HG02642 (cell line): Measurements from ENCODE around the gene RHOJ.
"Not testable (repeated sequence)": the region's sequence is repeated elsewhere in the genome, so short reads cannot be mapped to it uniquely, and the experiment has no call there.

Experiments used
- ATAC-seq: cut with Tn5 transposase; IDR thresholded peaks from one replicate; pipeline ENCODE4 v1.9.1; 2021; ENCODE audit warnings: mild to moderate bottlenecking; ENCODE audit not compliant: unreplicated experiment, poor library complexity

The RHOJ gene

DNA sequence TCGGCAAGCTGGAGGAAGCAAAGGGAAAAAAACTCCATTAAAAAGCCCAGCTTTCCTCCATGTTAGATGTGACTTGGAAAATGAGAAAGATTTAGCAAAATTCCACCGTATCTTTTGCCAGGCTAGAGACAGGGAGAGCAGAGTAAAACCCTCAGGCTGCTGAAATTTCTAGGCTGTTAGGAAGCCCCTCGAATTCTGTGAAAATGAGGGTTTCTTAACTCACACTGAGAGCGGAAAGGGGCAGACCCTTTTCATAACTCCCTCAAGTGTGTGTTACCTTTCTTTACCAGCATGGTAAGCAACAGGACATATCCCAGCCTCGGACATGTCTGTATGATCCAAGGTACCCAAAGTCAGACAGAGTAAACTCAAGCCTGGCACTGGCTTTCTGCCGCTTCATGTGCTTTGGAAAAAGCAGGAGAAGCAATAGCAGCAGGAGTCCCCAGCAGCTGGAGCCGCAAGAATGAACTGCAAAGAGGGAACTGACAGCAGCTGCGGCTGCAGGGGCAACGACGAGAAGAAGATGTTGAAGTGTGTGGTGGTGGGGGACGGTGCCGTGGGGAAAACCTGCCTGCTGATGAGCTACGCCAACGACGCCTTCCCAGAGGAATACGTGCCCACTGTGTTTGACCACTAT lies at the start of gene RHOJ:
Gene RHOJ, plus strand, starts transcription at position 37 of the 637 bp plus-strand sequence. Its CDS starts 427 bp downstream, at position 464.
- ATAC-seq = no peak

DNA sequence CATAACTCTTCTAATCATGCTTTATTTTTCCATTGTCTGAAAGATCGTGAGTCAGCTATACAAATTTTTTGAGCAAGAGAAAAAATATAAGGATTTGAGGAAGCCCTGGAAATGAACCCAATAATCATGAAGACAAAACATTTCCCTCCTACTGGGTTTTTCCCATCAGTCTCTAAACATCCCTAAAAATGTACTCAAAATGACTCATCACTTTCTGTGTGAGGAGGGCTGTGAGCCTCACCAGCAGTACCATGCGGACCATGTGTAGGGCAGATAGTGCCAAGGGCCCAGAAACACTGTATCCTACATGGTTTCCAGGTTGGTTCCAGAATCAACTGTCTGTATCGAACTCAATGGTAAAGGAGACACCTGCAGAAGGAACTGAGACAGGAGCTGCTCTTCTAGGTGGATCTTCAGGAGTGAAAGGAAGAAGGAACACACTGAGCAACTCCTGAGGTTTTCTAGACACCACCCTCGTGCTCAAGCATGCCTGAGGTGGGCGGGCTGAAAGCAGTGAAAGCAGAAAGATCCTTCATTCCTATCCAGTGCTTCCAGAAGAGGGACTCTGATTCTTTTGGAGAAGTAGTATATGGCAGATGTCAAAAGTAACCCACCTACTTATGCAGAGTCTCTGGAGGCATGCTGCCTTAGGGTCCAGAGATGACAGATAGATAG lies 48.6 kb upstream of the RHOJ start:
- no peak for ATAC-seq

- ATAC-seq = no peak
These were observed 47.0 kb upstream of the RHOJ start for GRCh38 chr14:63157195-63157594.

- no peak for ATAC-seq
These were observed 40.9 kb upstream of the RHOJ start for GRCh38 chr14:63163306-63163705.

GRCh38 chr14:63164108-63164683 lies 40.0 kb upstream of the RHOJ start:
- no peak for ATAC-seq

GRCh38 chr14:63165267-63165666 lies 39.0 kb upstream of the RHOJ start:
- ATAC-seq = not testable (repeated sequence)

DNA sequence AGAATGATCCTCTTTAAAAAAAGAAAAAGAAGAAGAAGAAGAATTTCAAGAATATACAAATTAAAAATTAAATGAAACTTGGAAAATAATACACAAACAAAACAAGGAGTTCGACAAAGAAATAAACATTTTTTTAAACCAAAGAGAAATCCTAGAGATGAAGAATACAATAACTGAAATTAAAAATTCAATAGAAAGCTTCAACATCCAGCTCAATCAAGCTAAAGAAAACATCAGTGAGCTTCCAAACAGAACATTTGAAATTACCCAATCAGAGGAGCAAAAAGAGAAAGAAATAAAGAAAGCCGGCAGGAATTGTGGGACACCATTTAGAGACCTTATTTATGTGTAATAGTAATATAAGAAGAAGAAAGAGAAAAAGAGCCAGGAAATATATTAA lies 37.2 kb upstream of the RHOJ start:
- no peak for ATAC-seq

DNA sequence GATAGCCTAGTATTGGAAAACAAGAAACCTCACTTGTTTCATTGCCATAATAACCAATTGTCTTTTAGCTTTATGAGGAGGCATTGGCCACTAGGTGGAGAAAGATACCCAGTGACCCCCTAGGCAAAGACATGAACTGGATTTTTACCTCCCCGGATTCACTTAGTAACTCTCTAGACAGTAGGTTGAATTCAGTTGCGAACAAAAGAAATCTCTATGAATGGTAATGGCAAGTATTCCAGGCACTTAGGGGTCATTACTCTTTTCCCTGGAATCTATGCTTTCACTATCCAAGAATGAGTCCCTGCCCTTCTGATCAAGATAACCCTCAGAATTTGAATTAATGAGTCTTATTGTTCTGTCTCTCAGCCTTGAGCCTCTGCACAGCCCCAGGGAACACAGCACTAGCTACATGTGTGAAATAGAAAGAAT lies 29.5 kb upstream of the RHOJ start:
- no peak for ATAC-seq

GRCh38 chr14:63175531-63175930 lies 28.7 kb upstream of the RHOJ start:
- ATAC-seq = no peak

DNA sequence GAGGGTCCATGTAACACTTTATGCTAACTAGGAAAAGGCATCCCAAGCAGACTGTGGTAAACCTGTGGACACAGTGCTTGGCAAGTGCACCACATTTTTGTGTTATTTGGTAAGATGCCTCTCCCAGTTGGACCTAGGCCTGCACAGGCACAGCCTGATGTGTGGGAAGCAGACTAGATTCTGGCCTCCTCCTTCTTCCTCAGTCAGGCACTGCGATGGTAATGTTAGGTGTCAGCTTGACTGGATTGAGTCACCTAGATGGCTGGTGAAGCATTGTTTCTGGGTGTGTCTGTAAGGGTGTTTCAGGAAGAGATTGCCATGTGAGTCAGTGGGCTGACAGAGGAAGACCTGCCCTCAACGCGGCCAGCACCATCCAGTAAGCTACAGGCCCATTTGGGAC lies 25.3 kb upstream of the RHOJ start:
- ATAC-seq = no peak

- no peak for ATAC-seq
These were observed 24.9 kb upstream of the RHOJ start for GRCh38 chr14:63179383-63179782.

- no peak for ATAC-seq
These were observed 24.2 kb upstream of the RHOJ start for GRCh38 chr14:63180011-63180410.

GRCh38 chr14:63182968-63183367 lies 21.3 kb upstream of the RHOJ start:
- ATAC-seq = no peak

- no peak for ATAC-seq
These were observed 17.8 kb upstream of the RHOJ start for GRCh38 chr14:63186453-63186852.

DNA sequence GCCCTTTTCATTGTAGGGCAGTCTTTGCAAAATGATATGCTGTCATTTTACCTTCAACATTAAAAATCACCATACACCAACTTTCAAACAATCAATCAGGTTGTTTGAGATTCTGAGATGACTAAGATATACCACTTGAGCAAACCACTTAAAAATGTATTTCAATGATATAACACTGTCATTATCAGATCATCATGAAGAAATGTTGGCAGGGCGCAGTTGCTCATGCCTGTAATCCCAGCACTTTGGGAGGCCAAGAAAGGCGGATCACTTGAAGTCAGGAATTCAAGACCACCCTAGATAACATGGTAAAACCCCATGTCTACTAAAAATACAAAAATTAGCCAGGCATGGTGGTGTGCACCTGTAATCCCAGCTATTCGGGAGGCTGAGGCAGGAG lies 13.0 kb upstream of the RHOJ start:
- ATAC-seq = no peak

- ATAC-seq = no peak
These were observed 12.2 kb upstream of the RHOJ start for GRCh38 chr14:63192085-63192484.

DNA sequence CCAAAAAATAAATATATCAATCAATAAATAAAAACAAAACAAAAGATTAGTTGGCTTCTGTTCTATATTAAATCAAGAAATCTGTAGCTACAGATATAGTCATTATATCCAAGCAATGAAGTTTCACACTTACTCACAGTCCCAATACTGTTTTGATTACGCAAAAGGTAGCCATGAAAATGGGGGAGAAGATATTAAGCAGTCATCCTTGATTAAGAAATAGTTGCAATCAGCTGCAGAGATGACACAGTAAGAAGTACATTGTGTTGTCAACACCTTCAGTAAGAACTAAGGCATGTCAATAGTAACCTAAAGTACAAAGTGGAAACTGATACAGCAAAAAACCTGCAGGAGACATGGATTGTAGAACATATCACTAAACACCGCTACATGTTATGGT lies 11.0 kb upstream of the RHOJ start:
- ATAC-seq = no peak

DNA sequence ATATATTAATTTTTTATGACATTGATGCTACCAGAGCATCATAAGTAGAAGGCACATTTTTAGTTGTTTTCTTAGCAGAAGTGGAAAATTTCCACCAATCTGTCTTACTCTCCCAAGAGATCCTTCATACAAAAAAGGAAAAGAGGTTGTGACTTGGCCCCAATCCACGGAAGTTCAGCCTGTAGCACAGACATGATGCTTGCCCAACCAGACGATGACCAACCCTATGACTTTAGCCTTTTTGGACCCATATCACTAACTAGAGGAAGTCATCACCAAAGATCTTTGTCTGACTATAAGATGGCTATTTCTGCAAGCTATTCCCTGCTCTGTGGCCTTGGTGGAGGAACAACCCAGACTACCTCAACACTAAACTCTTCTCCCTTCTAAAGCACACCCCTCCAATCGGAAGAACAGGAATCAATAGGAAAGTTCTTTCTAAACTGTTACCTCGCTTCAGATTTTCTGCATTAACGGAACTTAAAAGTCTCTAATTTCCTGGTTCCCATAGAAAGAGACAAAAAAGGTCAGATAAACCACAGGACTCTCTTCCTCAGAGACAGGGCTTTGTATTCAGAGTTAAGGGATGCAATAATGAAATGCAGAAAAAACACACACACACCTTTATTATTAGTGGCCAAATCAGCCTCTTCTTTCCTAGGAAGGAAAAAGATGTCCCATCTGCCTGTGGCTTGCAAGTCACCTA lies 4.1 kb upstream of the RHOJ start:
- ATAC-seq = no peak

GRCh38 chr14:63200767-63201166 lies 3.5 kb upstream of the RHOJ start:
- no peak for ATAC-seq

DNA sequence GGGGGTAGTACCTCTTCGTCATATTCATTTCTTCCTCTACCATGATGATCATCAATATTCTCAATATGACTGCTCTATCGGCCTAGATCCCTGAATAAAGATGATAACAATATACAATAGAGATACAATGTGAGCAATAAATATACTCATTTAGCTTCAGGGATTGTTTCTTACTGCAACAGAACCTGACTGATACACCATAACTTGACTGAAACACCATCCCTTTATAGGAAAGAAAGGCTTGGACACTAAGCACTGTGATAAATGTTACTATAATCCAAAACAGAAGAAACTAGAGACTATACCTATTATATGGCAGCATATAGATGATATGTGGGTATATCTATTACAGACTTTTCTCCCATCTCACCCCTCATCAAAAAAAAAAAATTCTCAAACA lies 1.2 kb upstream of the RHOJ start:
- no peak for ATAC-seq
